HepG2 (cell line): ENCODE measurements around the gene CCNL1. TPM values are rescaled to one million over a fixed set of nuclear protein-coding genes. Genes with fewer than 3 reads are reported as not detected.

ENCODE experiments used
- ESRRA ChIP-seq: sonication (generic); formaldehyde crosslinking; IDR thresholded peaks from 2 replicates; pipeline ENCODE4 v1.5.1; 2020; ENCODE audit warnings: mild to moderate bottlenecking, low read depth, missing genetic modification reagents
- GATA4 ChIP-seq: sonication (generic); IDR thresholded peaks from 2 replicates; pipeline ENCODE4 v1.6.1; 2016; ENCODE audit warnings: antibody characterized with exemption, low read depth, borderline replicate concordance
- MBNL3 ChIP-seq: fragments of 250-450 bp; sonication (Bioruptor Pico); conservative IDR thresholded peaks from 2 replicates; pipeline ENCODE4 v1.8.0; 2022; ENCODE audit warnings: mild to moderate bottlenecking, inconsistent platforms
- MZF1 ChIP-seq: sonication (generic); formaldehyde crosslinking; IDR thresholded peaks from 2 replicates; pipeline ENCODE4 v1.8.1; 2023; ENCODE audit warnings: mild to moderate bottlenecking, missing genetic modification reagents, borderline replicate concordance
- NFKBIZ ChIP-seq: IDR thresholded peaks from 2 replicates; pipeline ENCODE4 v1.6.1; 2018; ENCODE audit warnings: missing genetic modification reagents, missing compliant biosample characterization
- PLRG1 ChIP-seq: fragments of 450-650 bp; conservative IDR thresholded peaks from 2 replicates; pipeline ENCODE4 v1.6.1; 2016
- RXRB ChIP-seq: IDR thresholded peaks from 2 replicates; pipeline ENCODE4 v1.6.1; 2016; ENCODE audit warnings: borderline replicate concordance, missing genetic modification reagents, missing compliant biosample characterization
- ZFYVE20 ChIP-seq: sonication (generic); formaldehyde crosslinking; IDR thresholded peaks from 2 replicates; pipeline ENCODE4 v1.8.0; 2023; ENCODE audit warnings: low read depth, mild to moderate bottlenecking, moderate library complexity, missing genetic modification reagents, borderline replicate concordance
- ZNF138 ChIP-seq: sonication (generic); formaldehyde crosslinking; IDR thresholded peaks from 2 replicates; pipeline ENCODE4 v1.5.0; 2020; ENCODE audit warnings: mild to moderate bottlenecking, low read depth, missing genetic modification reagents
- ZNF256 ChIP-seq: sonication (generic); formaldehyde crosslinking; conservative IDR thresholded peaks from 2 replicates; pipeline ENCODE4 v1.4.0; 2020; ENCODE audit warnings: missing genetic modification reagents
- ZNF333 ChIP-seq: sonication (generic); formaldehyde crosslinking; IDR thresholded peaks from 2 replicates; pipeline ENCODE4 v1.4.0; 2020; ENCODE audit warnings: mild to moderate bottlenecking, missing genetic modification reagents, borderline replicate concordance
- ZNF564 ChIP-seq: sonication (generic); formaldehyde crosslinking; IDR thresholded peaks from 2 replicates; pipeline ENCODE4 v1.8.1; 2023; ENCODE audit warnings: mild to moderate bottlenecking, missing genetic modification reagents
- ZNF777 ChIP-seq: sonication (generic); formaldehyde crosslinking; IDR thresholded peaks from 2 replicates; pipeline ENCODE4 v1.4.0; 2020; ENCODE audit warnings: missing genetic modification reagents
- ZSCAN22 ChIP-seq: sonication (generic); formaldehyde crosslinking; IDR thresholded peaks from 2 replicates; pipeline ENCODE4 v1.4.0; 2020; ENCODE audit warnings: mild to moderate bottlenecking, missing genetic modification reagents
- polyA plus RNA-seq, 8 experiments: library from polyadenylated mRNA; depleted of rRNA in 3 of 8; stranded (reverse) in 7 of 8; unstranded in 1 of 8; fragments of >200 nt; fragmentation: Illumina TruSeq in 4 of 8; extraction: Trizol in 4 of 8; gene quantifications; 2 replicates each; pipeline versions ENCODE4 v1.2.1 to v1.2.3, GENCODE V29; 2011 to 2016; ENCODE audit warnings: low read depth in 4 of 8, missing spikeins in 1 of 8, mixed read lengths in 1 of 8; ENCODE audit not compliant: insufficient read depth in 1 of 8
- total RNA-seq, 5 experiments: library from RNA; depleted of rRNA; stranded (reverse); fragments of >200 nt; fragmentation: Illumina TruSeq; extraction: Trizol; gene quantifications; 2 replicates each; pipeline ENCODE4 v1.2.3, GENCODE V29; 2016; ENCODE audit warnings: low read depth in 1 of 5
- TF ChIP-seq, protein P1 (sequence below): sonication (generic); formaldehyde crosslinking; IDR thresholded peaks from 2 replicates; pipeline ENCODE4 v1.4.0; 2020; ENCODE audit warnings: low read depth, mild to moderate bottlenecking, missing genetic modification reagents
- TF ChIP-seq, protein P2 (sequence below): sonication (generic); formaldehyde crosslinking; IDR thresholded peaks from 2 replicates; pipeline ENCODE4 v1.4.0; 2020; ENCODE audit warnings: mild to moderate bottlenecking, missing genetic modification reagents
- TF ChIP-seq, protein P3 (sequence below): sonication (generic); formaldehyde crosslinking; IDR thresholded peaks from 2 replicates; pipeline ENCODE4 v1.5.0; 2020; ENCODE audit warnings: missing genetic modification reagents
- TF ChIP-seq, protein P4 (sequence below), 2 experiments: fragments of 450-650 bp in 1 of 2; sonication (generic) in 1 of 2; formaldehyde crosslinking in 1 of 2; IDR thresholded peaks; 2 replicates each; pipeline versions ENCODE4 v1.6.1 to v1.8.0; 2016 to 2022; ENCODE audit warnings: antibody characterized with exemption in 1 of 2, mild to moderate bottlenecking in 1 of 2, missing genetic modification reagents in 1 of 2

The CCNL1 gene
- total and polyA plus RNA-seq, 2 of the 13 experiments (the other 11 are each of a cell fraction or from before 2014, with no cell fraction given), result 151 to 303 TPM

DNA sequence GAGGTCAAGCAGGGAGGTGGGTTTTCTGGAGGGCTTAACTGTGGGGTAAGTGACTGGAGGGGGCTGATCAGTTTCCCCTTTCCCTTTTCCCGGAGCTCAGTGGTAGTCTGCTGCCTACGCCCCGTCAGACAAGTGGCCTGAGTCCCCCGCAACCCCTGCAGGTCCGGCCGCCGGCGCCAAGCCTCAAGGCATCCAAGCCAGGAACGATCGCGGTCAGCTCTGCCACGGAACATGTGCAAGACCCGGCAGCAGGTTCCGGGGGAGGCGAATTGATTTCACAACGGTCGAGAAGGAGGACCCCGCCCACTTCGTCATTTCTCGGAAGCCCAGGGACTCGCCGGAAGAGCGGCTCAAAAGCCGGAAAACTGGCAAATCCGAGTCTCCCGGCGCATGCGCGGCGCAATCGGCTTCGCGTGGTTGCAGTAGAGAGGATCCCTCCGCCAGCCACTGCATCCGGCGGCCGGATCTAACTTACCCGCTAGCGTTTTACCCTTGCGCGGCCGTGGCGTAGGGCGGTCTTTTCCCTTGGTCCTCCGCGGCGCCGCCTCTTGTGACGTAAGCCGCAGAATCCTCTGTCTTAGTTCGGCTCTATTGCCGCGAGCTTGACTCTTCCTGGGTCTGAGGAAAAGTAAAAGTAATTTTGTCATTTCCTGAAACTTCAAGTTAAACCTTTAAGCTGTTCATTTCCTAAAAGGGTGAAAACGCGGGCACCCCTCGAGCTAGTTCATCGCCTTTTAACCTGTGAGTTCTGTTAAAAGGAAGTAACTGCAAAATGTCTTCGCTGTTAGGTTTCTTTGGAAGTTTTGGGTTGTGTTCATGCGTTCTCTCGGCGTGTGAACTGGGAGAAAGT is 14.9 kb upstream of the CCNL1 start (continued):
- TF ChIP-seq, protein P1, sequence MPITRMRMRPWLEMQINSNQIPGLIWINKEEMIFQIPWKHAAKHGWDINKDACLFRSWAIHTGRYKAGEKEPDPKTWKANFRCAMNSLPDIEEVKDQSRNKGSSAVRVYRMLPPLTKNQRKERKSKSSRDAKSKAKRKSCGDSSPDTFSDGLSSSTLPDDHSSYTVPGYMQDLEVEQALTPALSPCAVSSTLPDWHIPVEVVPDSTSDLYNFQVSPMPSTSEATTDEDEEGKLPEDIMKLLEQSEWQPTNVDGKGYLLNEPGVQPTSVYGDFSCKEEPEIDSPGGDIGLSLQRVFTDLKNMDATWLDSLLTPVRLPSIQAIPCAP (CRISPR knock-in tag), result 0 out of 2 replicates have a peak, but pooled peaks have one; percentile 27
- no peak for TF ChIP-seq MZF1 (CRISPR knock-in tag)
- TF ChIP-seq ZNF256 (CRISPR knock-in tag), result no peak; the same call in 1 of the 2 replicates
- no peak for TF ChIP-seq MBNL3
- peak; percentile 63; the same call in 1 of the 2 replicates for TF ChIP-seq ZNF777
- TF ChIP-seq ZNF564 (CRISPR knock-in tag), result peak; percentile 93
- TF ChIP-seq RXRB (CRISPR knock-in tag), result peak; percentile 92
- peak; percentile 95; the same call in 1 of the 2 replicates for TF ChIP-seq NFKBIZ (CRISPR knock-in tag)
- no peak for TF ChIP-seq PLRG1
- TF ChIP-seq ZFYVE20 (CRISPR knock-in tag), result no peak
- TF ChIP-seq ZNF333, result peak; percentile 97
- no peak for TF ChIP-seq GATA4
- peak; percentile 72; the same call in 1 of the 2 replicates for TF ChIP-seq ESRRA (CRISPR knock-in tag)
- TF ChIP-seq, protein P2, sequence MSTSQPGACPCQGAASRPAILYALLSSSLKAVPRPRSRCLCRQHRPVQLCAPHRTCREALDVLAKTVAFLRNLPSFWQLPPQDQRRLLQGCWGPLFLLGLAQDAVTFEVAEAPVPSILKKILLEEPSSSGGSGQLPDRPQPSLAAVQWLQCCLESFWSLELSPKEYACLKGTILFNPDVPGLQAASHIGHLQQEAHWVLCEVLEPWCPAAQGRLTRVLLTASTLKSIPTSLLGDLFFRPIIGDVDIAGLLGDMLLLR (CRISPR knock-in tag), result peak; percentile 95
- TF ChIP-seq ZNF138 (CRISPR knock-in tag), result peak; percentile 81; the same call in 1 of the 2 replicates
- TF ChIP-seq, protein P3, sequence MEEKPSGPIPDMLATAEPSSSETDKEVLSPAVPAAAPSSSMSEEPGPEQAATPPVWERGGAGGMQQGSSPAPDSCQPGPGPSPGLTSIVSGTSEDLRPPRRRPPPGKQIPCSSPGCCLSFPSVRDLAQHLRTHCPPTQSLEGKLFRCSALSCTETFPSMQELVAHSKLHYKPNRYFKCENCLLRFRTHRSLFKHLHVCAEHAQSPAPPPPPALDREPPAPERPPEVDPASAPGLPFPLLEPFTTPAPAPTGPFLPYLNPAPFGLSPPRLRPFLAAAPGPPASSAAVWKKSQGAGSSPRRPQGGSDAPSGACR, result no peak
- TF ChIP-seq, protein P4, sequence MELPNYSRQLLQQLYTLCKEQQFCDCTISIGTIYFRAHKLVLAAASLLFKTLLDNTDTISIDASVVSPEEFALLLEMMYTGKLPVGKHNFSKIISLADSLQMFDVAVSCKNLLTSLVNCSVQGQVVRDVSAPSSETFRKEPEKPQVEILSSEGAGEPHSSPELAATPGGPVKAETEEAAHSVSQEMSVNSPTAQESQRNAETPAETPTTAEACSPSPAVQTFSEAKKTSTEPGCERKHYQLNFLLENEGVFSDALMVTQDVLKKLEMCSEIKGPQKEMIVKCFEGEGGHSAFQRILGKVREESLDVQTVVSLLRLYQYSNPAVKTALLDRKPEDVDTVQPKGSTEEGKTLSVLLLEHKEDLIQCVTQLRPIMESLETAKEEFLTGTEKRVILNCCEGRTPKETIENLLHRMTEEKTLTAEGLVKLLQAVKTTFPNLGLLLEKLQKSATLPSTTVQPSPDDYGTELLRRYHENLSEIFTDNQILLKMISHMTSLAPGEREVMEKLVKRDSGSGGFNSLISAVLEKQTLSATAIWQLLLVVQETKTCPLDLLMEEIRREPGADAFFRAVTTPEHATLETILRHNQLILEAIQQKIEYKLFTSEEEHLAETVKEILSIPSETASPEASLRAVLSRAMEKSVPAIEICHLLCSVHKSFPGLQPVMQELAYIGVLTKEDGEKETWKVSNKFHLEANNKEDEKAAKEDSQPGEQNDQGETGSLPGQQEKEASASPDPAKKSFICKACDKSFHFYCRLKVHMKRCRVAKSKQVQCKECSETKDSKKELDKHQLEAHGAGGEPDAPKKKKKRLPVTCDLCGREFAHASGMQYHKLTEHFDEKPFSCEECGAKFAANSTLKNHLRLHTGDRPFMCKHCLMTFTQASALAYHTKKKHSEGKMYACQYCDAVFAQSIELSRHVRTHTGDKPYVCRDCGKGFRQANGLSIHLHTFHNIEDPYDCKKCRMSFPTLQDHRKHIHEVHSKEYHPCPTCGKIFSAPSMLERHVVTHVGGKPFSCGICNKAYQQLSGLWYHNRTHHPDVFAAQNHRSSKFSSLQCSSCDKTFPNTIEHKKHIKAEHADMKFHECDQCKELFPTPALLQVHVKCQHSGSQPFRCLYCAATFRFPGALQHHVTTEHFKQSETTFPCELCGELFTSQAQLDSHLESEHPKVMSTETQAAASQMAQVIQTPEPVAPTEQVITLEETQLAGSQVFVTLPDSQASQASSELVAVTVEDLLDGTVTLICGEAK (IDR thresholded peaks at IDR 0.05), result no peak
- TF ChIP-seq, protein P4 (CRISPR knock-in tag; IDR thresholded peaks at IDR 0.05), result peak; percentile 90
- peak; percentile 78 for TF ChIP-seq ZSCAN22 (CRISPR knock-in tag)
